Epidermal melanocyte (primary cell): ENCODE results near the gene DKKL1.
"Not testable (repeated sequence)": the region's sequence is repeated elsewhere in the genome, so short reads cannot be mapped to it uniquely, and the experiment has no call there.

Experiments used
- DNase-seq: peaks from one replicate; pipeline ENCODE4 v3.0.0; 2011; ENCODE audit warnings: low spot score; ENCODE audit not compliant: insufficient read length

DKKL1 gene

DNA sequence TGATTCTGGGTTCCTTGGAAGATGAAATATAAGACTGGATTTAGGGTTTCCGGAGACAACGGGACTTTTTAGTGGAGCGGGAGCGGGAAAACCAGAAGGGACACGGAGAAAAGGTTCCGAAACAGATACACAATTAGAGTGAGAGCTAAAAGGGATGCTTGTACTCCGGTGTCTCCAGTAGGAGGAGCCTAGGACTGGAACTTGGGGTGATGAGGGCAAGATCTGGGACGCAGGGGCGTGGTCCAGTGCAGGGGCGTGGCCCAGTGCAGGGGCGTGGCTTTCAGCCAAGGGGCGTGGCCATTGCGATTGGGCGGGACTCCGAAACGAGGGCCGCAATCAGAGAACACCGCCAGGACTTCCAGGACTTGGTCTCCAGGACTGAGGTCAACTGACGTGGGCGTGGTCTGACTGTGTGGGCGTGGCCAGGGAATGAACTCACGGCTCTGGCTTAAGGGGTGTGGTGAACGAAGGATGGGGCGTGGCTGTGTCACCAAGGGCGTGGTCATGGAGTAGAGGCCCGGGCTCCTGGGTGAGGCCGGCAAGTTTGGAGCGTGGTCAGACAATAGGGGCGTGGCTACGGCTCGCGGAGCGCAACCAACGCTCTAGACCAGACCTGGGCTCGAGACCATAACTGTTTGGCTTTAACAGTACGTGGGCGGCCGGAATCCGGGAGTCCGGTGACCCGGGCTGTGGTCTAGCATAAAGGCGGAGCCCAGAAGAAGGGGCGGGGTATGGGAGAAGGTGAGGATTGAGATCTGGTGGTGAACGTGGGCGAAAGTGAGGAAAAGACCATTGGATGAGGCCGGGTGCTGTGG is at the start of gene DKKL1:
Gene DKKL1 (plus strand): TSS at position 610 of the 815 bp plus-strand sequence. CDS start 122 bp downstream, at position 732.
- peak; percentile 95 for DNase-seq

DNA sequence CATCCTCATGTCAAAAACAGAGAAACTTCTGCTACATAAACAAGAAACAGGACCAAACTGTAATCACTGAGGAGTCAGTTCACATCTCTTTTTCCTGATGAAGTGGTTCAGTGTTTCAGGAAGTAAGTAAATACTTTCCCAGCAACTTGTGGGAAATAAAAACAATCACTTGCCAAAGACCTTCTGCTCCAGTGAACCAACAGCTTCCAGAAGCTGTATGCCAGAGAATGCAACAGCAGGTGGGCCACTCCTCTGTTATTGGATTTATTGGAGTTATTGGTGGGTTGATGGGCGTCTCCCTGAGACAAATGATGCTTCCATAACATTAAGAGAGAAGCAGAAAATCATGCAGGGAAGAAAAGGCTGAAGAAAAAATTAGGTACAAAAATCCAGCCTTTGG is 48.6 kb upstream of the DKKL1 start:
- no peak for DNase-seq

DNA sequence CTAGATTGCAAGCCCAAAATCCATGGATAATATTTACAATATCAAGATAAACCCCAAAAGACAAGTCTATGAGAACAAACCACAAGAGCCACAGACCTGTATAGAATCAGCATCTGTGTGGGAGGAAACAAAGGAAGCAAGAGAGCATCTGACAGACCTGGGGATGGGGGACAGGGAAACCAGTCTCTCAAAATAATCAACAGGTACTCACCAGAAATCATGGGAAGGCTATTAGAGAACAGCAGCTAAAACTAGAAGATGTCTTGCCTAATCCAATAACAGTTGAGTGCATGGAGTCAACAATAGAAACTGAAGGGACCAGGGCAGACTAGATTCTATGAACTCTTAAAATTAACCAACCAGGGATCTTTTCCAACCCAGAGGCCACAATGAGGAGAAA is 47.4 kb upstream of the DKKL1 start:
- DNase-seq: no peak

DNA sequence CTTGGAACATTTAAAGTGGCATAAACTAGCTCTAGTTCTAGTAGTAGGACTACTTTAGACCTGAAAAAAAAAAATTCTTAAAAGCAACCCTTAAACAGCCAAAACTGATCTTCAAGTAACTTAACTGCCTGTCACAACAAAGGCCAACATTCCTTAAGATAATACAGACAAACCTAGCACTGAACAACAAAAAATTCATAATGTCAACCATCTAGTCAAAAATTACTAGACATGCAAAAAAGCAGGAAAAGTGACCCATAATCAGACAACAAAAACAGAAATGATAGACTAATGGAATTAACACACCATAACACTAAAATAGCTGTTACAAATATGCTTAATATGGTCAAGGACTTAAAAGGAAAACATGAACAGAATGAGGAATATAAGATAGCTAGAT is 45.4 kb upstream of the DKKL1 start:
- DNase-seq: no peak

DNA sequence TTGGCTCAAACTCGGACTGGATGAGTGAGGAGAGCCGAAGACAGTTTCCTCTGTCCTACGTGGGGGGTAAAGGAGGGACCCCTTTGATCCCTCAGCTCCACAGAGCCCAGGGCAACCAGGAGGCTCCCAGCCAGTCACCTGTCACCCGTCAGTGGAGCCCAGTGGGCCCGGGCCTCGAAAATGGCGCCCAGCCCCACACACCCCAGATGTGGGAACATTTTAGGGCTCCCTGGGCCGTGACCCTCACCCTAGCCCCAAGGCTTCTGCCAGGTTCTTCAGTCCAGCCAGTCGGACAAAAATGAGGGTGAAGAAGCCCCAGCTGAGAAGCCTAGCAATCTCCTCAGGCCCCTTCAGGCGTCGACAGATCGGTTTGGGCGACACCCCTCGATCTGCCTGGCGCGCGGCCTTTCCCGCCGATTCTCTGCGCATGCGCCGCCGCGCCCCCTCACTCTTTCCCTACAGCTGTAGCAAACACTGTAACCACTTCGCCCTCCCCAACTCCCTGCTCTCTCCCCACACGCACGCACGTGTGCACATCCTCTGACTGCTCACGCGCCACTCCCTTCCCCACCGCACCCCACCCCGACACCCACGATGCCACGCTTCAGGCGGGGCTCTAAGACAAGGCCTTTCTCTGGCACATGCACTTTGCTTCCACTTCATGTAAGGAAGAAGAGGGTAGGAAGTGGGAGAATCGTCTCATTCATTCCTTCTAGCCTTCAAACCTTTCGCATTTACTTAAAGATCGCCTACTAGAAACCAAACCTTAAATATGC is 38.7 kb upstream of the DKKL1 start, which contains the start of gene SLC6A16:
Gene SLC6A16 (minus strand): TSS at position 391 of the 776 bp plus-strand sequence. CDS start 13,844 bp downstream, outside the sequence.
- DNase-seq: no peak

DNA sequence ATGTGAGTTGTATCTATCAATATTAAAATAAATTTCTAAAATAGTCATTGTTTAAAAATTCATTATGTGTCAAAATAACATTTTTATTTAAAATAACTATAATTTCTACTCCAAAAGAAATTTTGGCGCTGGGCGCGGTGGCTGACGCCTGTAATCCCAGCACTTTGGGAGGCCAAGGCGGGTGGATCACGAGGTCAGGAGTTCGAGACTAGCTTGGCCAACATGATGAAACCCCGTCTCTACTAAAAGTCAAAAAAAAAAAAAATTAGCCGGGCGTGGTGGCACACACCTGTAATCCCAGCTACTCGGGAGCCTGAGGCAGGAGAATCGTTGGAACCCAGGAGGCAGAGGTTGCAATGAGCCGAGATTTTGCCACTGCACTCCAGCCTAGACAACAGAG is 37.9 kb upstream of the DKKL1 start:
- not testable (repeated sequence) for DNase-seq

DNA sequence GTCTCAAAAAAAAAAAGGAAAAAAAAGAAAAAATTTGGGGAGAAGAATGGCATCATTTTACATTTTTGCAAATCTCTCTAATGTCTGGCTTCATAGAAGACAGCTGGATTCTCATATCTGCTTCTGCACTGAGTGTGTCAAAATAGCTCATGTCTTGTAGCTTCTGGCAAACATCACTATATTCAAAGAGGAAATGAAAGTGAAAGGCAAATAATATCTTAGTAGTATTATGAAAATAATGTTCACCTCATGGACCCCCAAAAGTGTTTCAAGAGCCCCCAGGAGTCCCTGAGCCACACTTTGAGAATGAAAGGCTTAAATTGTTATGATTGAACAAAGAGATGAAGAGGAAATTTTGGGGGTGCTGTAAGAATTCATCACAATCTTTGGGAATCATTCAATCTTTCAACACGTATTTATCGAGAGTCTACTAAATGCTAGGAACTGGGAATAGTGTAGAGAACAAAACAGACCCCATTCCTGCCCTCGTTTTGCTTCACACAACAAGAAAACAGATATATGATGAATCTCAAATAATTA is 37.4 kb upstream of the DKKL1 start:
- DNase-seq: no peak

DNA sequence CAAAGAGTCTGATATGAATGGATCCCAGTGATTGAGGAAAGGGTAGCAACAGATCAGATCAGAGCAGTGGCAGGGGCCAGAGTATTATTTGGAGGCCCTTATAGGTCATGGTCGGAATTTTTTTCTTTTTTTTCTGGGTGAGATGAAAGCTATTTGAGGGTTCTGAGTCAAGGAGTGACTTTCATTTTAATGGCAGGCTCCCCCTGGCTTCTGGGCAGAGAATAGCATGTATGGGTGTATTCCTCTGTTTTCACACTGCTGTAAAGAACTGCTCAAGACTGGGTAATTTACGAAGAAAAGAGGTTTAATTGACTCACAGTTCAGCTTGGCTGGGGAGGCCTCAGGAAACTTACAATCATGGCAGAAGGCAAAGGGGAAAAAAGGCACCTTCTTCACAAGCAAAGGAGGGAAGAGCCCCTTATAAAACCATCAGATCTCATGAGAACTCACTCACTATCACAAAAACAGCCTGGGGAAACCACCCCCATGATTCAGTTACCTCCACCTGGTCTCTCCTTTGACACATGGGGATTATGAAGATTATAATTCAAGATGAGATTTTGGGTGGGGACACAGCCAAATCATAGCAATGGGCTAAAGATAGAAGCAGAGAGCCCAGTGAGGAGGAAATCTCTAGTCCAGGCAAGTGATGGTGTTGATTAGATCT is 35.7 kb upstream of the DKKL1 start:
- DNase-seq: no peak

DNA sequence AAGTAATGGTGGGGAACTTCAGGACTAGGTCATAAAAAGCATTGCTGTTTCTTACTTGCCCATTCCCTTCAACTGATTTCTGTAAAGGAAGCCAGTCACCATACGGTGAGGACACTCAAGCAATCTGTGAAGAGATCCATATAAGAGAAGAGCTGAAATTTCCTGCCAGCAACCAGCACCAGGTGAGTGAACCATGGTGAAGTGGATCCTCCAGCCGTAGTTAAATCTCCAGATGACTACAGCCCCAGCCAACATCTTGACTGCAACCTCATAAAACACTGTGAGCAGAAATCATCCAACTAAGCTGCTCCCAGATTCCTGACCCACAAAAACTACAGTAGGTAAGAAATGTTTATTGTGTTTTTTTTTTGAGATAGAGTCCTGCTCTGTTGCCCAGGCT is 34.9 kb upstream of the DKKL1 start:
- DNase-seq: no peak

DNA sequence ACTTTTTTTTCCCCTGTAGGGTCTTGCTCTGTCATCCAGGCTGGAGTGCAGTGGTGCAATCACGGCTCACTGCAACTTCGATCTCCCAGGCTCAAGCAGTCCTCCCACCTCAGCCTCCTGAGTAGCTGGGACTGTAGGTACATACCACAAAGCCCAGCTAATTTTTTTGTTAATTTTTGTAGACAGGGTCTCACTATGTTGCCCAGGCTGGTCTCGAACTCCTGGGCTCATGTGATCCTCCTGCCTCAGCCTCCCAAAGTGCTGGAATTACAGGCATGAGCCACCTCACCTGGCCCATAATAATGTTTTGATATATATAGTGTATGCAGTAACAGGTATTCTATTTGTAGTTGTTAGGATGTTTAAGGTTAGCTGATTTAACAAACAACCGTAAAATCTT is 32.5 kb upstream of the DKKL1 start:
- not testable (repeated sequence) for DNase-seq

DNA sequence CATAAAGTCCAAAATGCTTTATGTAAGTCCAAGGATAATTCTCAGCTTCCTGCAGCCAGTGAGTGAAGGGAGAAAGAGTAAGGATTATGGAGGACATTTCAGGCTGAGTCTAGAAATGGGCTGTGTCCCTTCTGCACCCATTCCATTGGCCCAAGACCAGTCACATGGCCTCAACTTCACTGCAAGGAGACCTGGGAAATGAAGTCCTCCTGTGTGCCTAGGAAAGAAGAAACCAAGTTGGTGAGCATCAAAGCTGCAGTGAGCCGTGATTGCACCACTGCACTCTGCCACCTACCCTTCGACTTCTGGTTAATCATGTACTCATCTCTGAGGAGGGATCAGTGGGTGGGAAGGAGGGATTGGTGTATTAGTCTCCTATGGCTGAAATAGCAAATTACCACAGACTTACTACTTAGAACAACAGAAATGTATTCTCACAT is 32.0 kb upstream of the DKKL1 start:
- DNase-seq: no peak

DNA sequence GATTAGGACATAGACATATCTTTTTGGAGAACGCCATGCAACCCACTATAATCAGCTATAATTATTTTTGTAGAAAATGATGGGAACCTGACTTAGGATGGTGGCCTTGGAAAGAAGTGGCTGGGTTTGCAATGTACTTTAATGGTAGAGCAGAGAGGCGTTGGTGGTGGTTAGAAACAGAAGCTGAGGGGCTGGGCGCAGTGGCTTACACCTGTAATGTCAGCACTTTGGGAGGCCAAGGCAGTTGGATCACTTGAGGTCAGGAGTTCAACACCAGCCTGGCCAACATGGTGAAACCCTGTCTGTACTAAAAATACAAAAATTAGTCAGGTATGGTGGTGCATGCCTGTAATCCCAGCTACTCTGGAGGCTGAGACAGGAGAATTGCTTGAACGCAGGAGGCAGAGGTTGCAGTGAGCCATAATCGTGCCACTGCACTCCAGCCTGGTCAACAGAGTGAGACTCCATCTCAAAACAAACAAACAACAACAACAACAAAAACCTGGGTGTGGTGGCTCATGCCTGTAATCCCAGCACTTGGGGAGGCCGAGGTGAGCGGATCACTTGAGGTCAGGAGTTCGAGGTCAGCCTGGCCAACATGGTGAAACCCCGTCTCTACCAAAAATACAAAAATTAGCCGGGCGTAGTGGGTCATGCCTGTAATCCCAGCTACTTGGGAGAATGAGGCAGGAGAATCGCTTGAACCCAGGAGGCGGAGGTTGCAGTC is 30.8 kb upstream of the DKKL1 start:
- DNase-seq: not testable (repeated sequence)

DNA sequence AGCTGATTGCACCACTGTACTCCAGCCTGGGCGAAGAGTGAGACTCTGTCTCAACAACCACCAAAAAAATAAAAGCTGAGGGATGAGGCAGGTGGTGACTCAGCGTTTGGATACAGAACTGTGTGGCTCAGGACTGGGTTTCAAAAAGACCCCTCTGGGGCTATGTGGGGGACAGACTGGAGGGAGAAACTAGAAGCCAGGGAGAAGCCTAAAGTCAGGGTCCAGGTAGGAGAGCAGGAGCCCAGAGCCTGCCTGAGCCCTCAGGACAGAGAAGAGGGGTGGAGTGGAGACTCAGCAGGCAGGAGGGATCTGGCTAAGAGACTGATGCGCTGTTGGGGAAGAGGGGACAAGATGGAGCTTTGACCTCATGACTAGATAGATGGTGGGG is 30.3 kb upstream of the DKKL1 start:
- no peak for DNase-seq

DNA sequence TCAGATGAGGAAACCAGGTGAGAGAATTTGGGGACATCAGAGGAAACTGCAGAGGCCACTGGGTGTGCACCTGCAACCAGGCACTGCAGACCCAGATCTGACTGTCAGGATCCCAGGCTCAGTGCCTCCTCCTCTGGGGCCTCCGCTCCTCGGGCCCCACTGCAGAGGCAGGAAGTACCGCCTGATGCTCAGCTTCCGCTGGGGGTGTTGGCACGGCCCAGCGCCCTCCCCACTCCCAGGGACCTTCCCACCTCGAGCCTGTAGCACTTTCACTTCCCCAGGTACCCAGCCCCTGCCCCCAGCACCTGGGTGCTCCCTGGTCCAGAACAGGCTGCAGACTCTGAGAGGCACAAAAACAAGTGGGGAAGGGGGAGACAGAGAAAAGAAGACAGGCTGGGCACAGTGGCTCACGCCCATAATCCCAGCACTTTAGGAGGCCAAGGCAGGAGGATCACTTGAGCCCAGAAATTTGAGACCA is 29.8 kb upstream of the DKKL1 start:
- DNase-seq: no peak

DNA sequence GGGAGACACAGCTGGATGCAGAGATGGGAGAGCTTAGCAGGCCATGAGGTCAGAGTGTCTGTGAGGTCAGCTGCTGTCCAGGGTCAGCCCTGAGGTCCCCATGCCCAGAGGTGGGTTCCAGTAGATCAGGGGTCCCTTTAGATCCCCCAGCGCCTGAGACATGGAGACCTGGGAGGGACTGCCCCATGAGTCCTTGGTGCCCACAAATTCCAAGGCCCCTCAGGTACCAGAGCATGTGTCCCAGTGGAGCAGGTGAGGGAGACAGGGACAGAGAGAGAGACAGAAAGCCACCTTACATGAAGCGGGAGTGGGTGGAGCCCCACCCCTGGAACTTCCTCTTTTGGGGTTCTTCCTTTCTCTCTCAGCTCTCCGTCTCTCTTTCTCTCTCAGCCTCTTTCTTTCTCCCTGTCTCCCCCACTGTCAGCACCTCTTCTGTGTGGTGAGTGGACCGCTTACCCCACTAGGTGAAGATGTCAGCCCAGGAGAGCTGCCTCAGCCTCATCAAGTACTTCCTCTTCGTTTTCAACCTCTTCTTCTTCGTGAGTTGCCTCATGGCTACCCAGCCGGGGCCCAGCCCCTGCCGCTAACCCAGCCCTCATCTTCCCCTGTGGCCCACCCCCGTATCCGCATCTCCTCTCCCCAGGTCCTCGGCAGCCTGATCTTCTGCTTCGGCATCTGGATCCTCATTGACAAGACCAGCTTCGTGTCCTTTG is 28.4 kb upstream of the DKKL1 start, which contains the start of gene CD37:
Gene CD37 (plus strand): TSS at position 336 of the 713 bp plus-strand sequence. CDS start 135 bp downstream, at position 471.
- DNase-seq: no peak

DNA sequence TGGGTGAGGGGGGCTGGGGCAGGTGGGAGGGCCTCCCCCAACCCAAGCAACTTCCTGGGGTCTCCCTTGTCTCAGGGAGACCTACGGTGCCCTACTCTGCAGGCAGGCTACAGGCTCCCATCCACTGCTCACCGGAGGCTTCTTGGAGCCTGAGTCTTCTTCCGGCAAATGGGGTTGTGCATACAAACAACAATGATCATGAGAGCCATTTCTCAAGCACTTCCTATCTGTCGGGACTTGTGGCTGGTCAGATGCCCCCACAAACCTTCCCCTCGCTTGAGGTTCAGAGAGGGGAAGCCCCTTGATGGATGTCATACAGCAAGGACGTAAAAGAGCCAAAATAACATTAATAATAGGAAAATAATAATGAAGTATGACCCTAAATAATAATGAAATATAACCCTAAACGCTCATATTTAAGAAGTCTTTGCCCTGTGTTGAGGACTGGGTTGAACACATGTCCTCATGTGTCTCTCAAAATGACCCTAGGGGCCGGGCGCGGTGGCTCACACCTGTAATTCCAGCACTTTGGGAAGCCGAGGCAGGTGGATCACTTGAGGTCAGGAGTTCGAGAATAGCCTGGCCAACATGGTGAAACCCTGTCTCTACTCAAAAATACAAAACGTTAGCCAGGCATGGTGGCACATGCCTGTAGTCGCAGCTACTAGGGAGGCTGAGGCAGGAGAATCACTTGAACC is 27.7 kb upstream of the DKKL1 start:
- no peak for DNase-seq

DNA sequence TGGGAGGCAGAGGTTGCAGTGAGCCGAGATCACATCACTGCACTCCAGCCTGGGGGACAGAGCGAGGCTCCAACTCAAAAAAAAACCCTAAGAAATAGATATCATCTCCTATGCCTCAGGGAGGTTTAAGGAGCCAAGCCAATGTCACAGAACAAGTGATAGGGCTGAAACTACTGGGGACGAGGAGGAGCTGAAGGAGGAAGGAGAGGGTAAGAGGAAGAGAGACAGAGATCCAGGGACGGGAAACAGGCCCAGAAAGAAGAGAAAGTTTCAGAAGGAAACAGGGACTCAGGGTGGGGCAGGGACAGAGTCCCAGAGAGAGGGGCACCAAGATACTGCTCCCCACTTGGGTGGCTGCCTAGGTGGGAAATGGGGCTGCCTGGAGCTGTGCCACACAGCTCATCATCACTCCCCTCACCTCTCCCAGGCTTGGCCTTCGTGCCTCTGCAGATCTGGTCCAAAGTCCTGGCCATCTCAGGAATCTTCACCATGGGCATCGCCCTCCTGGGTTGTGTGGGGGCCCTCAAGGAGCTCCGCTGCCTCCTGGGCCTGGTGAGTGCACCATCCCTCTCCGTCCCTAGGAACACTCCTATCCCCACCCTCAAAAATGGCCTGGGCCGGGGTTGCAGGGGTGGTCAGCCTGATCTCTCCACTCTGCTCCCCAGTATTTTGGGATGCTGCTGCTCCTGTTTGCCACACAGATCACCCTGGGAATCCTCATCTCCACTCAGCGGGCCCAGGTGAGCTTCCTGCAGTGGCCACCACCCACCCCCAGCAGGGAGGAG is 27.0 kb upstream of the DKKL1 start:
- no peak for DNase-seq

DNA sequence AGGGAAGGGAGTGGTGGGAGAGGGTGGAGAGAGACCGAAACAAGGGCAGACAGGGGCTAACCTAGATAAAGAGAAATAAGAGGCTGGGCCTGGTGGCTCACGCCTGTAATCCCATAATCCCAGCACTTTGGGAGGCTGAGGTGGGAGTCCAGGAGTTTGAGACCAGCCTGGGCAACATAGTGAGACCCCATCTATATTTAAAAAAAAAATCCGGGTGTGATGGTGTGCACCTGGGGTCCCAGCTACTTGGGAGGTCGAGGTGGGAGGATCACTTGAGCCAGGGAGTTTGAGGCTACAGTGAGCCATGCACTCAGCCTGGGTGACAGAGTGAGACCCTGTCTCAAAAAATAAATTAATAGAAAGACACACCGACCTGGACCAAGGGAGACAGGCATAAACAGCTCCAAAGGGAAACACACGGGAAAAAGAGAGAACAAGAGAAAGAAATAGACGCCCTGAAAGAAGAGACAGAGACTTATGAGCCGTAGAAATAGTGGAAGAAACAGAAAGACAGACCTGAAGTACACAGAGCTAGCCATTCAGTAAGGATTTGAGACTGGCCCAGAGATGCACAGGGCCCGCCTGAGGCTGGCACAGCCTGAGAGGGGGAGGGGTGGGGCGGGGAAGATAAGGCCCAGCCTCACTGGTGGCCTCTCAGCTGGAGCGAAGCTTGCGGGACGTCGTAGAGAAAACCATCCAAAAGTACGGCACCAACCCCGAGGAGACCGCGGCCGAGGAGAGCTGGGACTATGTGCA is 26.2 kb upstream of the DKKL1 start:
- DNase-seq: no peak
